Vagina (tissue), 2 donors: ENCODE results near the gene COMMD3.

ENCODE experiments used
- CTCF ChIP-seq, 3 experiments: fragments of 450-650 bp in 2 of 3; fragments of 200-600 bp in 1 of 3; sonication (generic) in 1 of 3; IDR thresholded peaks; one replicate each; pipeline ENCODE4 v1.5.1; 2017 to 2019; ENCODE audit warnings: antibody characterized with exemption in 3 of 3, mild to moderate bottlenecking in 2 of 3, moderate library complexity in 2 of 3
- POLR2A ChIP-seq, 2 donors: fragments of 450-650 bp; IDR thresholded peaks; one replicate each; pipeline ENCODE4 v1.6.1; 2017; ENCODE audit warnings: antibody characterized with exemption in 2 of 2, mild to moderate bottlenecking in 2 of 2, moderate library complexity in 2 of 2
- POLR2AphosphoS5 ChIP-seq, 2 donors: sonication (generic); formaldehyde crosslinking; IDR thresholded peaks; one replicate each; pipeline ENCODE4 v1.9.0; 2017; ENCODE audit warnings: antibody characterized with exemption in 2 of 2, mild to moderate bottlenecking in 2 of 2, low read depth in 1 of 2; ENCODE audit not compliant: insufficient read depth in 1 of 2

- no peak for TF ChIP-seq POLR2A (IDR thresholded peaks at IDR 0.05)
- TF ChIP-seq POLR2AphosphoS5 (IDR thresholded peaks at IDR 0.05; ENCODE audit: insufficient read depth in 1 of 2, low read depth in 1 of 2): no peak
- no peak for TF ChIP-seq CTCF (IDR thresholded peaks at IDR 0.05)
These were observed 518 bp upstream of the COMMD3 start for GRCh38 chr10:22315455-22316285.
